Testis (tissue), 2 donors: ENCODE measurements around the gene UBE2E2.

Experiments
- CTCF ChIP-seq, 3 experiments: fragments of 450-650 bp in 2 of 3; fragments of 200-600 bp in 1 of 3; sonication (generic) in 1 of 3; IDR thresholded peaks; one replicate each; pipeline ENCODE4 v1.5.1; 2016 to 2019; ENCODE audit warnings: antibody characterized with exemption in 3 of 3, mild to moderate bottlenecking in 2 of 3, moderate library complexity in 1 of 3
- POLR2A ChIP-seq: fragments of 450-650 bp; IDR thresholded peaks from one replicate; pipeline ENCODE4 v1.6.1; 2017; ENCODE audit warnings: antibody characterized with exemption, mild to moderate bottlenecking, moderate library complexity

- TF ChIP-seq CTCF (IDR thresholded peaks at IDR 0.05), result no peak
- TF ChIP-seq POLR2A, result no peak
Observed at GRCh38 chr3:23550402-23550801, 347.3 kb downstream of the UBE2E2 start.
